ENCODE measurements around the gene EFL1.
A peak's percentile ranks its signal among the peaks of the same experiment; 100 is the strongest.
"Not testable (repeated sequence)": the region's sequence is repeated elsewhere in the genome, so short reads cannot be mapped to it uniquely, and the experiment has no call there.

EFL1 gene

GRCh38 chr15:82195818-82196217 lies 66.7 kb downstream of the EFL1 start:
- not testable (repeated sequence) for DNase-seq

GRCh38 chr15:82194488-82194887 lies 68.0 kb downstream of the EFL1 start:
- DNase-seq = not testable (repeated sequence)

- DNase-seq = not testable (repeated sequence)
Observed at GRCh38 chr15:82193435-82193834, 69.1 kb downstream of the EFL1 start.

DNA sequence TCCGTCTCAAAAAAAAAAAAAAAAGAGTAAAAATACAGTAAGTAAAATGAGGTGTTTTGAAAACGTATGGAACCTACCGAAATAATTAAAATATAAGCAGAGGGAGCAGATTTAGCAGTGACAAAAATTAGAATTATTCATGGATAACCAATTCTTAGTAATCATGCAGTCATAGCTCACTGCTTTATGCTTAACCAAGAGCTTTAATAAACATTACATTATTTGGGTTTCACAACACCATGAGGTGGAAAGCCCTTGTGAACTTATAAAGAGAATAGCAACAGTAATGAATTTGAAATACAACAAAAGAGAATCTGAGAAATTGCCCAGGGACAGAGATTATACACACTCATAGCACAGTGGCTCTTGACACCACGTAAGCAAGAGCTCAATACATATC lies 70.1 kb downstream of the EFL1 start:
- DNase-seq = not testable (repeated sequence)

GRCh38 chr15:82186719-82187406 lies 75.7 kb downstream of the EFL1 start:
- DNase-seq = peak; percentile 86

GRCh38 chr15:82186161-82186560 lies 76.4 kb downstream of the EFL1 start:
- no peak for DNase-seq

- no peak for DNase-seq
Observed at GRCh38 chr15:82184776-82185175, 77.8 kb downstream of the EFL1 start.

DNA sequence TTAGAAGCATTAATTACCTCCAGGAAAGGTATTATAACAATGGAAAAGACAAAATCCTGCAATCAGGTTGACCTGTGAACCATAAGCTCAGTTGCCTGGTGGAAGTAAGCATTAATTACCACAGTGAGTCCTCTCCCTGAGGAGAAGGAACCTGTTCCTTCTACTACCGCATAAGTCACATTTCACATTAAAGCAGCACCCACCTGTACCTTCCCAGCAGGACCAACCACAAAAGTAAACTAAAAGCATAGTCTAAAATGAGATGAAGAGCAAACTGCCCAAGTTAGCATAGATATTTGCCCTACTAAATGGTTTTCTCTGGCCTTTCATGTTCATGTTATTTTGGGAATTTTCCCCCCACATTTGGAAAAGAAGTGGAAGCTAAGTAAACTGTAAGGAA lies 78.2 kb downstream of the EFL1 start:
- no peak for DNase-seq

DNA sequence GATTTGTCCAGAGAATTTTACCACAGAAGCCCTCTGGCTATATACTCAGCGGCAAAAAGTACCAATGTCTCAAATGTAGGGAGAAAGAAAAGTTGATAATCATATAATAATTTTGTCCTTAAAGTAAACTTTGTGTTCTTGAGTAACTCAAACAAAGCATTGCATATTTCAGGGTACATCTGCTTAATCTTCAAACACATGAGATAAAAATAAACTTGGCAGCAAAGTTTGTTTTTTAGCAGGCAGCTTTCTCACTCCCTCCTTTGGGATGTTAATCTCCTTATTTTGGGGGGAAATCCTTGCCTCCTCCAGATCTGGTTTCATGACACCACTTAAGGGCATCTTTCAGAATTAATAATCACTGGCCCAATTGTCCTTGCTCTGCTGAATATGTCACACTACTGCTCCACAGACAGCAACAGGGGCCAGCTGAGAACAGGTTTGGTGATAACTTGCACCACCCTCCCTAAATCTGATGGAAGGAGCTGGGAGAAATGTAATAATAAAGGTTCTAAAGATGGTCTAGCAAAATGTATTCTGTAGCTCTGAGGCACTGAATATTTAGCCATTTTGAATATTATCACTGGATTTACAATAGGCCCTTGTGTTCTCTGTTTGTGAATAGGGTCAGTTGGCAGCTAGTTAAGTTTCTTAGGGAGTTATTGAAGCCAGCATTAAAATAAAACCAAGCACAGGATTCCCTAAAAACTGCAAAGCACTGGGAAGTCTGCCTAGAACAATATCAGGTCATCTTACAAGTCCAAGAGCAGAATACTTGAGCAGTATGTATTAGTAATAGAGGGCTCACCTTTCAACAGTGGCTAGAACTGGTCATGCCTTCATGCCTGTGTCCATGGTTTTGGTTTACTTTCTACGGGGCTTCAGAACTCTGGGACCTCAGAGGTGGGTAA lies 79.2 kb downstream of the EFL1 start:
- no peak for DNase-seq

DNA sequence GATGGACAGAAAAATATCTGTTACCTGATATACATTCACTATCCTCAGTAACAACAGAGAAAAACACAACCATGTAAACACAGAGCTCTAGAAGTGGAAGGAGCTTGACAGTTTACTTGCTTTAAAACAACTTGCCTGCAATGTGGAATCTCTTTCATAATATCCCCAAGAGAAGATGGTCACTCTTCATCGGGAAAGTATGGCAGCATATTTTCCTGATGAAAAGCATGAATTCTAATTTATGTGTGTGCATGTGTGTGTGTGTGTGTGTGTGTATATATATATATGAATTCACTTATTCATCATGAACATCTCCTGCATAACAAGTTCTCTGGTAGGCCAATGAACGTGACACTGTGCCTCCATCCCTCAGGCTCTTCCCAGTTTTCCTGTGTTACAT lies 81.2 kb downstream of the EFL1 start:
- DNase-seq = no peak

- no peak for DNase-seq
Observed at GRCh38 chr15:82178061-82178460, 84.5 kb downstream of the EFL1 start.

GRCh38 chr15:82177291-82178010 lies 85.1 kb downstream of the EFL1 start:
- no peak for DNase-seq

- no peak for DNase-seq
Observed at GRCh38 chr15:82176542-82176941, 86.0 kb downstream of the EFL1 start.

- DNase-seq = no peak
Observed at GRCh38 chr15:82174471-82175235, 87.9 kb downstream of the EFL1 start.

DNA sequence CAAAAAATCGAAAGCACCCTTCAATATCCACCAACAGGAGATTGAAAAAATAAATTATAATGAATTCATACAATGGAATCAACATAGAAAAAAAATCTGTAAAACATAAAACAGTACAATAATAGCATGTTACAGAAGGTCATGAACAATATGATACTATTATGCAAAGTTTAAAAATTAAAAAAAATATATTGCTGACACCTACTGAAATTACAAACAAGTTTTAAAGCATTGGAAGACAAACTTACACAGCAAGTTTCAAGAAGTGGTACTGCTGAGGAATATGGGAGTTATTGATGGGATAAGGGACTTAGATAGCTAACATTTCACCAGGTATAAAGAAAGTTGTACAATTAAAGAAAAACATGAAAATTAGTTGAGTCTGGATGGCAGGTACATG lies 89.4 kb downstream of the EFL1 start:
- DNase-seq = no peak

DNA sequence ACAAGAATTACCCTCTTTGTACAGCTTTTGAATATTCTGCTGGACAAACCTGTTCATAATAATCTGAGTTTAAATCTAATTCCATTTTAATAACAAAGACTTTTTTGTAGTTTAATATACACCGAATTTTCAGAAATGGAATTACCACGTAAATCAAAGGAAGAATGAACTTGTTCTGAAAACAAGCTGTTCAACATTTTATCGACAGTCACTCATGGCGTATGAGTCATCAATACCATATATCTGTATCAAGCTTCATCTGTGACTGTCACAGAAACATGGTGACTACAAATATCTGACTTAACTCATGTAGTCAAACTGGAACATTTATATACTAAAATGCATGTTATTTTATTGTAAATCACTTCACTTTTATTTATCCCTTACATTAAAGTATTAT lies 90.0 kb downstream of the EFL1 start:
- no peak for DNase-seq

- DNase-seq = no peak
Observed at GRCh38 chr15:82168757-82169156, 93.8 kb downstream of the EFL1 start.

- DNase-seq = no peak
Observed at GRCh38 chr15:82168296-82168695, 94.2 kb downstream of the EFL1 start.

DNA sequence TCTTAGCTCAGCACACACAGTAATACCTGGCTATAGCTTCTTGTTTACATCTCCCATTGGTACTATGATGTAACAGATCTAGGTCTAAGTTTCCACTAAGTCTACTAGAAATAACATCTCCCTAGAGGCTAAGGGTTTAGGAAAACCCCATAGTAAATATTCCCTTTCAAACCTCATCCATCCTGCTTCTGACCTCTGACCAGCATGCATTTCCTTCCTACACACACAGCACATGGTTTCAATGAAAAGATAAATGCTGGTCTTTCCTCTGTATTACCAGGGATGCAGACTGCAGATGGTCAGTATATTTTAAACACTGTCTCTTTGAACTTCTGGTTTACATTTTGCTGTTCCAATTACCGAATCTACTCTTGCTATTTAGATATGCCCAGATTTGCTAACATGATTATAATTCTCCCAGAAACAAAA lies 96.6 kb downstream of the EFL1 start:
- no peak for DNase-seq

- no peak for DNase-seq
Observed at GRCh38 chr15:82159922-82160321, 102.6 kb downstream of the EFL1 start.

DNA sequence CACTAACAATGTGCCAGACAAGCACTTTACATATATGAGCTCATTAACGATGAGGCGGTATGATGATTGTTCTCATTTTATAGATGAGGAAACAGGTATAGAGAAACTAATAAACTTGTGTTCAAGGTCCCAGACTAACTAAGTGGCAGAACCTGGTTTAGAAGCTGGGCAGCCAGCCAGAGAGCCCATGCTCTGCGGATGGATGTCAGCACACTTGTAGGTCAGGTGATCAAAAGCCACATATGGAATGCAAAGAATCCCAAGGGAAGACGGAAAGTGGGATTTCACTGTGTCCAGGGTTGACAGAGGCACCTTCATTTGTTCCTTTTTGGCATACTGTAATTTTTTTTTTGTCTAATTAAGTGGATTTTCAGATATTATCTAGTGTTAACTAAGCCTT lies 103.7 kb downstream of the EFL1 start:
- DNase-seq = no peak

- no peak for DNase-seq
Observed at GRCh38 chr15:82150645-82151044, 111.9 kb downstream of the EFL1 start.

- no peak for DNase-seq
Observed at GRCh38 chr15:82146990-82147461, 115.5 kb downstream of the EFL1 start.

Measured in inflammatory macrophage treated with lipopolysaccharide for 4 hours (primary cell).